ENCODE measurements around the gene ASPSCR1. TPM values are rescaled to one million over a fixed set of nuclear protein-coding genes. Genes with fewer than 3 reads are reported as not detected.

Gene ASPSCR1
- total RNA-seq, 1 experiment from 2014 or later = 51.0 TPM

DNA sequence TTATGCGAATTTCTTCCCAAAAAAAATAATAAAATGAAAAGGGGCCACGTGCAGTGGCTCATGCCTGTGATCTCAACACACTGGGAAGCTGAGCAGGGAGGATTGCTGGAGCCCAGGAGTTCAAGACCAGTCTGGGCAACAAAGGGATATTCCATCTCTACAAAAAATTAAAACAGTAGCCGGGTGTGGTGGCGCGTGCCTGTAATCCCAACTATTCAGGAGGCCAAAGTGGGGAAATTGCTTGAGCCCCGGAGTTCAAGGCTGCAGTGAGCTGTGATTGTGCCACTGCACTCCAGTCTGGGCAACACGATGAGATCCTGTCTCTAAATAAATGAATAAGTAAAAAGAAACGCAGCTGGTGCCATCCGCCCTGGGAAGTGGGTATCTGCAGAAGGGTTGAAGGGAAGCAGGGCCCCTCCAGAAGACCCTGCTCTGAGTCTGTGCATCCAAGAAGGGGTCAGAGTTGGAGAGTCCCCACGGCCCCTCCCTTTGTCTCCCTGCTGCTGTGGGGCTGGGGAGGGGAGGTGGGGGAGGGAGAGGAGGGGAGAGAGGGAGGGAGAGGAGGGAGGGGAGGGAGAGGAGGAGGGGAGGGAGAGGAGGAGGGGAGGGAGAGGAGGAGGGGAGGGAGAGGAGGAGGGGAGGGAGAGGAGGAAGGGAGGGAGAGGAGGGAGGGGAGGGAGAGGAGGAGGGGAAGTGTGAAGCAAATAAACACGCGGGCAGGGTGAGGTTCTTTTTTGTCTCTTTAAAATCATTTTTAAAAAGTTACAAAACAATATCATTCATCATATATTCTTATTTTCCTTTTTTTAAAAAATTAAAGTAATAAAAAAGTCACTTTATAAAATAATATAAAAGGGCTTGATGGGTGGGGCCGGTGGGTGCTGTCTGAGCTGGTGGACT, 25.4 kb upstream of the ASPSCR1 start:
- BruUV-seq (replicated peaks) = no TSS peak
- Histone ChIP-seq H3K9me2 (ENCODE audit: insufficient read depth) (no peaks in the 10 kb centered on the region), H4K20me1 (ENCODE audit: insufficient read depth) (no peaks in the 10 kb centered on the region), H3K27ac (ENCODE audit: low read depth, low read length) (no peak overlapping the region), H3K4me1 (ENCODE audit: control insufficient read depth in 1 of 2, insufficient read depth in 2 of 2, low read length in 2 of 2) (peaks cover 0 to 13% of the 10 kb centered on the region in 2 experiments; a peak in 1 of 4 replicates), H3K9ac (ENCODE audit: low read length) (no peak overlapping the region), H3K9me3 (ENCODE audit: control insufficient read depth in 1 of 2, insufficient read depth in 1 of 2, low read depth in 1 of 2, low read length in 2 of 2) (no peaks in the 10 kb centered on the region), H3K79me2 (ENCODE audit: insufficient read depth, low read length) (no peaks in the 10 kb centered on the region), H3K4me3 (replicated peaks in 1 of 2; ENCODE audit: low read depth in 1 of 2, low read length in 2 of 2) (no peak overlapping the region), H3K36me3 (ENCODE audit: control insufficient read depth in 1 of 2, insufficient read depth in 2 of 2, low read length in 2 of 2) (no peaks in the 10 kb centered on the region), H3K27me3 (ENCODE audit: insufficient read depth, low read length) (no peaks in the 10 kb centered on the region), H3K4me2 (ENCODE audit: low read length) (no peak overlapping the region), H2AFZ (ENCODE audit: low read depth, low read length, poor library complexity, severe bottlenecking) (no peak overlapping the region)
- ATAC-seq (no peak), DNase-seq (ENCODE audit: low read depth, low spot score) (no peak)
- ChIA-PET CTCF (interaction anchor here (2.0 to 3.5 kb wide), 2 partner anchors 8 to 69 kb away, joined by 7 to 22 read pairs; partner anchors contain the start of genes CENPX and LRRC45), RAD21 (ENCODE audit: low non-redundant PET in 1 of 2, low total read pairs in 2 of 2, uncharacterized antibody in 2 of 2, unreplicated experiment in 2 of 2) (no interaction called here), POLR2A (interaction anchor here (0.9 to 2.6 kb wide), 2 partner anchors 70 to 91 kb away, joined by 4 to 6 read pairs; partner anchors contain the start of genes CENPX and LRRC45)
- TF ChIP-seq POLR2A (IDR thresholded peaks at IDR 0.05; ENCODE audit: borderline replicate concordance, extremely low read depth, insufficient read depth, insufficient read length) (no peak), JUND (IDR thresholded peaks at IDR 0.05) (no peak), POLR2AphosphoS5 (IDR thresholded peaks at IDR 0.05; ENCODE audit: low read depth, low read length) (no peak)
- TF ChIP-seq, protein P1, sequence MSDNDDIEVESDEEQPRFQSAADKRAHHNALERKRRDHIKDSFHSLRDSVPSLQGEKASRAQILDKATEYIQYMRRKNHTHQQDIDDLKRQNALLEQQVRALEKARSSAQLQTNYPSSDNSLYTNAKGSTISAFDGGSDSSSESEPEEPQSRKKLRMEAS (IDR thresholded peaks at IDR 0.05) = no peak
- intact Hi-C loops (cut with micrococcal nuclease) = no loop called here

DNA sequence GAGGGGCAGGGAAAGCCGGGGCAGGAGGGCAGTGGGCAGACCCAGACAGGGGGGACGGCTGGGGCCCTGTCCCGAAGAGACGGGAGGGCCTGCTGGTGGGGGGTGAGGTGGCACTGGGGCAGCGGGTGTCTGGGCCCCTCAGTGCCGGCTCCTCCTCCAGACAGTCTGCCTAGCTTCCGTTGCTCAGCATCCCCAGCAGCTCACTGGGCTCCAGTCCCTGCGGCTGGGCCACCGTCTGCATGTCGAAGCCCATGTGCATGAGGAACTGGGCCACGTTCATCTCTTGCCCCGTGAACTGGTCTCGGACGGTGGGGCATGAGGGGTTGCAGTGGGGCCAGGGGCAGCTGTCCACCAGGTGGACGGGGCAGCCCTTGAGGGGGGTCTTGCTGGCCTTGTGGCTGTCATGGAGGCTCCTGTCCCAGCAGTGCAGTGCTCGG, 24.6 kb upstream of the ASPSCR1 start:
- Histone ChIP-seq H3K9me2 (ENCODE audit: insufficient read depth) (no peaks in the 10 kb centered on the region), H3K4me2 (ENCODE audit: low read length) (no peak overlapping the region), H3K9ac (ENCODE audit: low read length) (no peak overlapping the region), H4K20me1 (ENCODE audit: insufficient read depth) (no peaks in the 10 kb centered on the region), H3K27me3 (ENCODE audit: insufficient read depth, low read length) (no peaks in the 10 kb centered on the region), H2AFZ (ENCODE audit: low read depth, low read length, poor library complexity, severe bottlenecking) (no peak overlapping the region), H3K9me3 (ENCODE audit: control insufficient read depth in 1 of 2, insufficient read depth in 1 of 2, low read depth in 1 of 2, low read length in 2 of 2) (no peaks in the 10 kb centered on the region), H3K27ac (ENCODE audit: low read depth, low read length) (no peak overlapping the region), H3K79me2 (ENCODE audit: insufficient read depth, low read length) (no peaks in the 10 kb centered on the region), H3K4me3 (replicated peaks in 1 of 2; ENCODE audit: low read depth in 1 of 2, low read length in 2 of 2) (no peak overlapping the region), H3K4me1 (ENCODE audit: control insufficient read depth in 1 of 2, insufficient read depth in 2 of 2, low read length in 2 of 2) (peaks cover 0 to 5% of the 10 kb centered on the region in 2 experiments; a peak in 1 of 4 replicates), H3K36me3 (ENCODE audit: control insufficient read depth in 1 of 2, insufficient read depth in 2 of 2, low read length in 2 of 2) (no peaks in the 10 kb centered on the region)
- ATAC-seq (no peak), DNase-seq (ENCODE audit: low read depth, low spot score) (no peak)
- RAD21 ChIA-PET (ENCODE audit: low non-redundant PET in 1 of 2, low total read pairs in 2 of 2, uncharacterized antibody in 2 of 2, unreplicated experiment in 2 of 2) = no interaction called here
- CTCF ChIA-PET = interaction anchor here (3.5 kb wide), 1 partner anchor 69 kb away, joined by 22 read pairs; the partner anchor contains the start of genes CENPX and LRRC45
- intact Hi-C loops (cut with micrococcal nuclease) = no loop called here
- BruUV-seq (replicated peaks) = no TSS peak
- POLR2A ChIA-PET = interaction anchor here (0.9 to 2.6 kb wide), 2 partner anchors 70 to 92 kb away, joined by 4 to 6 read pairs; partner anchors contain the start of genes CENPX and LRRC45
- TF ChIP-seq ELF1 (IDR thresholded peaks at IDR 0.05; ENCODE audit: borderline replicate concordance, low read depth) = no peak
- TF ChIP-seq, protein P2, sequence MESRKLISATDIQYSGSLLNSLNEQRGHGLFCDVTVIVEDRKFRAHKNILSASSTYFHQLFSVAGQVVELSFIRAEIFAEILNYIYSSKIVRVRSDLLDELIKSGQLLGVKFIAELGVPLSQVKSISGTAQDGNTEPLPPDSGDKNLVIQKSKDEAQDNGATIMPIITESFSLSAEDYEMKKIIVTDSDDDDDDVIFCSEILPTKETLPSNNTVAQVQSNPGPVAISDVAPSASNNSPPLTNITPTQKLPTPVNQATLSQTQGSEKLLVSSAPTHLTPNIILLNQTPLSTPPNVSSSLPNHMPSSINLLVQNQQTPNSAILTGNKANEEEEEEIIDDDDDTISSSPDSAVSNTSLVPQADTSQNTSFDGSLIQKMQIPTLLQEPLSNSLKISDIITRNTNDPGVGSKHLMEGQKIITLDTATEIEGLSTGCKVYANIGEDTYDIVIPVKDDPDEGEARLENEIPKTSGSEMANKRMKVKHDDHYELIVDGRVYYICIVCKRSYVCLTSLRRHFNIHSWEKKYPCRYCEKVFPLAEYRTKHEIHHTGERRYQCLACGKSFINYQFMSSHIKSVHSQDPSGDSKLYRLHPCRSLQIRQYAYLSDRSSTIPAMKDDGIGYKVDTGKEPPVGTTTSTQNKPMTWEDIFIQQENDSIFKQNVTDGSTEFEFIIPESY (IDR thresholded peaks at IDR 0.05; ENCODE audit: extremely low read depth, insufficient replicate concordance, low read length) = no peak
- no peak for TF ChIP-seq FOSL1 (IDR thresholded peaks at IDR 0.05; ENCODE audit: low read depth)
- TF ChIP-seq, protein P3, sequence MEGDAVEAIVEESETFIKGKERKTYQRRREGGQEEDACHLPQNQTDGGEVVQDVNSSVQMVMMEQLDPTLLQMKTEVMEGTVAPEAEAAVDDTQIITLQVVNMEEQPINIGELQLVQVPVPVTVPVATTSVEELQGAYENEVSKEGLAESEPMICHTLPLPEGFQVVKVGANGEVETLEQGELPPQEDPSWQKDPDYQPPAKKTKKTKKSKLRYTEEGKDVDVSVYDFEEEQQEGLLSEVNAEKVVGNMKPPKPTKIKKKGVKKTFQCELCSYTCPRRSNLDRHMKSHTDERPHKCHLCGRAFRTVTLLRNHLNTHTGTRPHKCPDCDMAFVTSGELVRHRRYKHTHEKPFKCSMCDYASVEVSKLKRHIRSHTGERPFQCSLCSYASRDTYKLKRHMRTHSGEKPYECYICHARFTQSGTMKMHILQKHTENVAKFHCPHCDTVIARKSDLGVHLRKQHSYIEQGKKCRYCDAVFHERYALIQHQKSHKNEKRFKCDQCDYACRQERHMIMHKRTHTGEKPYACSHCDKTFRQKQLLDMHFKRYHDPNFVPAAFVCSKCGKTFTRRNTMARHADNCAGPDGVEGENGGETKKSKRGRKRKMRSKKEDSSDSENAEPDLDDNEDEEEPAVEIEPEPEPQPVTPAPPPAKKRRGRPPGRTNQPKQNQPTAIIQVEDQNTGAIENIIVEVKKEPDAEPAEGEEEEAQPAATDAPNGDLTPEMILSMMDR (IDR thresholded peaks at IDR 0.05 in 2 of 3, conservative IDR thresholded peaks at IDR 0.05 in 1 of 3; ENCODE audit: borderline replicate concordance in 1 of 3, insufficient read depth in 1 of 3, low read depth in 2 of 3, low read length in 2 of 3) = no peak
- TF ChIP-seq, protein P4, sequence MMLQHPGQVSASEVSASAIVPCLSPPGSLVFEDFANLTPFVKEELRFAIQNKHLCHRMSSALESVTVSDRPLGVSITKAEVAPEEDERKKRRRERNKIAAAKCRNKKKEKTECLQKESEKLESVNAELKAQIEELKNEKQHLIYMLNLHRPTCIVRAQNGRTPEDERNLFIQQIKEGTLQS (IDR thresholded peaks at IDR 0.05) = no peak
- TF ChIP-seq ZFX (IDR thresholded peaks at IDR 0.05) = no peak
- TF ChIP-seq YY1 (IDR thresholded peaks at IDR 0.05; ENCODE audit: extremely low read depth, insufficient replicate concordance, low read depth, low read length) = no peak

Measured in HCT116 (cell line).